Stimulated activated CD8-positive, alpha-beta memory T cell treated with anti-CD3 and anti-CD28 coated beads, Interleukin-15, amount 100 ng/mL, for 24 hours (primary cell): ENCODE measurements around the gene ABCB9.
"Not testable (repeated sequence)": the region's sequence is repeated elsewhere in the genome, so short reads cannot be mapped to it uniquely, and the experiment has no call there.

Experiments
- DNase-seq: peaks from one replicate; pipeline ENCODE4 v3.0.0-alpha.2; 2020; ENCODE audit warnings: low read depth

ABCB9 gene

DNA sequence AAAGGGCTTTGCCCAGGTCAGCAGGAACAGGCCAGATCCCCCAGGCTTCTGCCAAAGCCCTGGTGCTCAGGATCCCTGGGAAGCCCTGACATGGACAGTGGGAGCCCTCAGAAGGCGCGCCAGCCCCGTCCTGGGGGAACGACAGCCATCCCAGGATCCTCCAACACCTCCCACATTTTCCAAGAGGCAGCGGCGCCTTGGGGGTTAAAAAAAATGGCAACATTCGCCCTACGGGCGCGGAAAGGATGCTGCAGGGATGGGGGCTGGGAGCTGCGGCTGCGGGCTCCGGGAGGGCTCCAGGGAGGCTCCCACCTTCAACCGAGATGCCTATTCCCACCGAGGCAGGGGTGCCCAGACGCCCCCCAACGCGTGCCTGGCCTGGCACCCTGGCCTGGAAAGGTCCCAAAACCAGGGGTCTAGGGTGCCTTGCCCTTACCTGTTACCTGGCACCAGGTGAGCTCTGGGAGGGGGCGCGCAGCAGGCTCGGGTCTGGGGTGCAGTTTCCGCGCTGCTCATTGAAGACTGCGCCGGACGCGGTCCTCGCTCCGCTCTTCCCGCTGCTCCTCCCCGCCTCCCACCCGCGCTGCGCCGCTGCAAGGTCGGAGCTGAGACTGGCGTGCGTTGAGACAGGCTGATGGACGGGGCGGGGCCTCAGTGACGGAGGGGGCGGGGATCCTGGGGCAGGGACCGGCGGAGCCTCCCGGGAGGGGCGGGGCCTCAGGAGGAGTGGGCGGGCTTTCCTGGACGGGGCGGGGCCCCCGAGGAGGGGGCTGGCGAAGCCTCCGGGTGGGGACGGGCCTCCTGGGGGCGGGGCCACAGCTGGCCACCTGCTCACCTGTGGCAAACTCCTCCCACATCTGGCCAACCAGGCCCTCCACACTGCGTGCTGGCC lies at the start of gene ABCB9:
ABCB9 (minus strand) TSS at position 613 of the 892 bp plus-strand sequence. CDS start 6,228 bp downstream, outside the sequence.
- peak; percentile 88 for DNase-seq

- not testable (repeated sequence) for DNase-seq
Observed at GRCh38 chr12:123014473-123014872, 48.2 kb upstream of the ABCB9 start.

- DNase-seq: no peak
Observed at GRCh38 chr12:123013185-123014095, 47.2 kb upstream of the ABCB9 start.

GRCh38 chr12:123011701-123012100 lies 45.4 kb upstream of the ABCB9 start:
- DNase-seq: no peak

DNA sequence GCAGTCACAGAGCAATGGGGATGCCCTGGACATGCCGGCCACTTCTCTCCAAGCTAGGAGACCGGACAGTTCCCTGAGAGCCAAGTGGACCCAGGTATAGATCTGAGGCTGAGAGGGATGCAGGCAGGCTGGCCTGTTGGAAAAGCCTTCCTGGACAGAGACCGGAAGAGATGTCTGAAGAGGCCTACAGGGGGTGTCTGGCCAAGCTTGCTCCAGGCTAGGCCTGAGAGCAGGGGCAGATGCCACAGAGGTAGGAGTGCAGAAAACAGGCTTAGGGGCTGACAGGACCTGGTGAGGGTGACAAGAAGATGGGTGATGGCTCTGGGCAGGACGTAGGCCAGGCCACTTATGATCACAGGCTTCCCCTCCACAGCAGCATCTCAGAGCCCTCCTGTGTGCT lies 44.4 kb upstream of the ABCB9 start:
- DNase-seq: no peak

GRCh38 chr12:123010110-123010509 lies 43.8 kb upstream of the ABCB9 start:
- no peak for DNase-seq

DNA sequence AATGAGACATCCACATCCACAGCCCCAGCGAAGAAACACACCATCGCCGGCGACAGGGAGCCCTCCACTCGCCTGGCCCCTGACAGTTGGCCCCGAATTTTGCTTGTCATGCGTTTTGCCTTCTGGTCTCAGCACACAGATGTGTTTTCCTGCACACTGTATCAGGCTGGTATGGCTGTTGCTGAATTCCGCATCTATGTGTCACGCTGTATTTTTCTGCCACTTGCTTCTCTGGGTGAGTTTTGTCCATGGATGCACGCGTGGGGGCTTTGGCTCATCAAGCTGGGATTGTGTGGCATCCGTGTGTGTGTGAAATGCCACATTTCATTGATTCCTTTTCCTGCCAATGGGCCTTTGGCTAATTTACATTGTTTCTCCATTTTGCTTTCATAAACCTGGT lies 40.7 kb upstream of the ABCB9 start:
- no peak for DNase-seq

- DNase-seq: no peak
Observed at GRCh38 chr12:123005081-123005626, 38.9 kb upstream of the ABCB9 start.

- no peak for DNase-seq
Observed at GRCh38 chr12:123004287-123004686, 38.0 kb upstream of the ABCB9 start.

DNA sequence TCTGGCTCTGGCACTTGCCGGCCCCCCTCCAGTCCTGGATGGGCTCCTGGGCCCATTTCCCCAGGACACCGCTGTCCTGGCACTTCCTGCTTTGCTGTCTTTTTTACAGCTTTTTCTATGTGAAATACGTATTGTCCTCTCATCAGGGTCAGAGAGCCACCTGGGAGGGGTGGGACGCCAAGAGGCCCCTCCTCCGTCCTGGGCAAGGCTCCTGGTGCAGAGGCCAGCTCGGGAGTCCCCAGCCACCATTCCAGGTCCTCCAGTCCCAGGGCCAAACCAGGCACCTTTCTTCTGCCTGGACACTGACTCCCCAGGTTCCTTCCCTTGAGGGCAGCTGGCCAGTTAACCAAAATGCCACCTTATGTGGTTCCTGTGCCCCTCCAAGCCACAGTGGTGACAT lies 37.0 kb upstream of the ABCB9 start:
- no peak for DNase-seq

DNA sequence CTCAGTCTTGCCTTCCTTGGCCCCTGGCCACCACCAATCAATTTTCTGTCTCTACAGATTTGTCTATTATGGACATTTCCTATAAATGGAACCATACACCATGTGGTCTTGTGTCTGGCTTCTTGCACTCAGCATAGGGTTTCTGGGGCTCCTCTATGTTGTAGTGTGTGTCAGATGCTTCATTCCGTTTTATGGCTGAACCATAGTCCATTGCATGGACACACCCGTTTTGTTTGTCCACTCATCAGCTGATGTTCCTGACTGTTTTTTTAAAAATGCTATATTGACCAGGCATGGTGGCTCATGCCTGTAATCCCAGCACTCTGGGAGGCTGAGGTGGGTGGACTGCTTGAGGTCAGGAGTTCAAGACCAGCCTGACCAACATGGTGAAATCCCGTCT lies 35.2 kb upstream of the ABCB9 start:
- no peak for DNase-seq

DNA sequence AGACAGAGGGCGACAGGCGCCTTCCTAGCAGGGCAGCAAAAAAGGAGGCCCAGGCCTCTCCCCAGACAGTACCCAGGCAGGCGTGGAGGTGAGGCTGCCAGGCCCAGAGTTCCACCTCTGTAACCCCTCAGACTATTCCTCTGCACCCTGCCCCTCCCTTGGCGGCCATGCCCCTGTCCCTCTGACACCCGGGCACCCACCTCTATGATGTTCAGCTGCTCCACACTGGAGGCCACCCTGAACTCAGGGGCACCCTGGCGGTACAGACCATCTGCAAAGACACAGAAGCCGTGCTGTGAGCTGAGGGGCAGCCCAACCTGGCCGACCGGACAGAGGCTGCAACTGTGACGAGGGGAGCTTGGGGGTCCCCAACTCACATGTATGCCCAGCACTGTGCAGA lies 34.3 kb upstream of the ABCB9 start:
- DNase-seq: no peak

DNA sequence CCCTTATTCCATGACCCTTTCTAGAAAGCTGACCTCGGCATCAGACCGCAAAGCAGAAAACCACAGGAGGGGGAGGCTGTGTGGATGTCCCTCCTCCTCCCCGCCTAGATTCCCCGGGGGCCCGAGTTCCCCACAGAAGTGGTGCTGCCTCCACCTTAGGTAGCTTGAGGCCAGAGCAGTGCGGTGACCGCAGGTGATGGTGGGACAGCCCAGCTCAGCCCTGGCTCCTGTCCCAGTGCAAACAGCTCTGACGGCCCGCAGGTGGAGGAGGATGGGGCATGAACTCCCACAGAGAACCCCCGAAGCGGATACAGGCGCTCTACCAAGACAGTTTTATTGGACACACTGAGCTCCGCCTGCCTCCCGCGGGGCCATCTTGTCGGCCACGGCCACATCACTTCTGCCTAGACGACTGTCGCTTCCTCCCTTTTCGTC lies 33.7 kb upstream of the ABCB9 start:
- no peak for DNase-seq

GRCh38 chr12:122999196-122999946 lies 33.1 kb upstream of the ABCB9 start:
- no peak for DNase-seq

DNA sequence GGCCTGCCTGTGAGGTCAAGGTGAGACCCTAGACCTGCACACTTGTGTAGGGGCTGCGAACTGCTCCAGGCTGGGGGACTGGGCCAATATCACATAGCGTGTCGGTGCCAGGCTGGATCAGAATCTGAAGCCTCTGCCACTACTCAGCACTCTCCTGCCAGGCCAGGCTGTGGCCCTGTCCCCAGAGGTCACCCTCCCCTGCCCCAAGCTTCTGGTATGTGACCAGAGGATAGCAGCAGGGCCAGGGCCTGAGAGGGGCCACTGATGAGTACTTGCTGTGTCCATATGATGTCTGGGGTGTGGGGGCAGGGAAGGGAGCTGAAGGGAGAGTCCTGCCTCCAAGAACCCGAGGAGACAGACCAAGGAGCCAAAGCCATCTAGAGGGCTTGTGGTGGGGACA lies 32.1 kb upstream of the ABCB9 start:
- DNase-seq: no peak

DNA sequence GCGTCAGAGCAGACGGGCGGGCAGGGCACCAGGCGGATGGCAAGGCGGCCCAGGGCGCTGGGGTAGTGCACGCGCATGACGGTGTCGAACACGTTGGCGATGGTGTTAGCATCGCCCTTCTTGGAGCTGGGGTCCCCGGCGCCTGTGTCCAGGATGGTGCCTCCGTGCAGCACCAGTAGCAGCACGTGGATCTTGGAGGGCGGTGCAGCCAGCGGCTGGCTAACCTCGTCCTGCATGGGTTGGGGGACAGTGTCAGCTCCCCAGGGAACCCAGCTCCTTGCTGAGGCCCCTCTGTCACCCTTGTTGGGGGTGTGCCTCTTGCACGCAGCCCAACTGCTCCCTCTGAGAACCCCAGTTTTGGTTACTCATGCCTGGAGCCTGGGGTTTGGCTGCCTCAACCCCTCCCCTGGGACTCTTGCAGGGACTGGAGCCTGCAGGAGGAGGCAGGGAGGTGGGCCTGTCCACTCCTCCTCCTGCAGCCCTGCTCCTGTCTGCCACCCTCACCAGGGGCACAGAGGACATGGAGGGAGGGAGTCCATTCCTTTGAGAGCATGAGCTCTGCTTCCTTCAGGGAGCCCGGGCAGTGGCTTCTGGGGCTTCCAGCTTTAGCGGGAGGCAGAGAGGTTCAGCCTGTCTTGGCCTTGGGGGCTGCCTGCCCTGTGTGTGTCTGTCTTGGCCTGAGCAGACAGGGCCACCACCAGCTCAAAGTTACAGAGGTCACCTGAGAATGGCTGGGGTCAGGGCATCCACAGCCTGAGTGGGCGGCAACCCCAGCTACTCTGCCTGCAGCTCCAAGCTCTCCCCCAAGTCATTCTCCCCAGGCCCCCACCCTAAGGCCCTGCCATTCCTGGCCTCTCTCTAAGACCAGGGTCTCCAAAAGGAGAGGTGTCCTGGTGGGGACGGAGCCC lies 31.3 kb upstream of the ABCB9 start:
- DNase-seq: no peak

DNA sequence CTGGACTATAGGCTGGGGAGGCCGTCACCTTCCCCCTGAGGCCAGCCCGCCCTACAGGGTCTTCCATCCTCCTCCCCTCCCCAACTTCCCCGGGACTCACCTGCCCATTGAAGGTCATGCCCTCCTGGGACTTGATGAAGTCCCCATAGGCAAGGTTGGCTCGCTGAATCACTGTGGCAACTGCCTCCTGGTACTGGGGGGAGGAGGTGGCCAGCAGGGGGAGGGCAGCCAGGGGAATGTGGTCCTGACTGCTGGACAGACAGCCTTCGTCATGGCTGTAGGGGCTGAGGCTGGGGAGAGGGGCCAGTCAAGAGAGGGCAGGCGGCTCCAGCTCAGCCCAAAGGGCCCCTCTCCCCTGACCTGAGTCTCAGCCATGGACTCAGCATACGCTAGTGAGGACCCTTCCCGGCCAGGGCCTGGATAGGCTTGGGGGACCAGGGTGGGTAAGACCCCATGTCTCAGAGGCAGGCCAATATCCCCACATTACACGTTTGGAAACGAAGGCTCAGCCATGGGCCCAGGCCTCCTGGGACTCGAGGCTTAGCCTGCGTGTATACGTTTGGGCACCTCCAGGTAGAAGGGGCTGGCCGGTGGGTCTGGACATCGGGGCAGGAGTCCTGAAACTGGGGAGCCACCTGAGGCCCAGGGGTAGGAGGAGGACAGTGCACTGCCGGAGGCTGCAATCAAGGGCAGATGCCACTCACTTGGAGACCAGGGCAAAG lies 30.5 kb upstream of the ABCB9 start:
- DNase-seq: no peak

GRCh38 chr12:122996188-122996601 lies 29.9 kb upstream of the ABCB9 start:
- DNase-seq: no peak

GRCh38 chr12:122995503-122996187 lies 29.4 kb upstream of the ABCB9 start:
- no peak for DNase-seq
